ENCODE data around the gene KCNIP4. TPM values are rescaled to one million over a fixed set of nuclear protein-coding genes. Genes with fewer than 3 reads are reported as not detected.

The KCNIP4 gene
- total RNA-seq, 1 donor from 2014 or later: 30.4 TPM

DNA sequence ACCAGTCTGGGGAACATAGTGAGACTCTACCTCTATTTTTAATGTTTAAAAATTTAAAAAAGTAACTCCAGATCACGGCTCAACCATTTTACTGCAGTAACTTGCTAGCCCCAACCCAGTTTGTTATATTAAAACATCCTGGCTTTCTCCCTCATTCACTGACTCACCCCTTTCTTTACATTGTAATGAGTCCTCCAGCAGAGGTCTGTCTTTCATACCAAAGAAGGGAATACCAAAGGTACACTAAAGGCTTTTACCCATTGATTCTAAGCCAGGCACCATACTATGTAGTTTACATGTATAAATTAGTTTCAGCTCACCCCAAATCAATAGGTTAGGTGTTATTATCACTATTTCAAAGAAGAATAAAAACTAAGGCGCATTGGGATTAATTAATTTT is 961.4 kb downstream of the KCNIP4 start:
- H3K4me3 Mint-ChIP-seq (ENCODE audit: unreplicated experiment): no peak overlapping the region
- H3K36me3 Mint-ChIP-seq (ENCODE audit: unreplicated experiment): no peaks in the 10 kb centered on the region
- no peaks in the 10 kb centered on the region for H3K4me1 Mint-ChIP-seq (ENCODE audit: low read depth, unreplicated experiment)
- DNase-seq: no peak
- TF ChIP-seq, protein P1, sequence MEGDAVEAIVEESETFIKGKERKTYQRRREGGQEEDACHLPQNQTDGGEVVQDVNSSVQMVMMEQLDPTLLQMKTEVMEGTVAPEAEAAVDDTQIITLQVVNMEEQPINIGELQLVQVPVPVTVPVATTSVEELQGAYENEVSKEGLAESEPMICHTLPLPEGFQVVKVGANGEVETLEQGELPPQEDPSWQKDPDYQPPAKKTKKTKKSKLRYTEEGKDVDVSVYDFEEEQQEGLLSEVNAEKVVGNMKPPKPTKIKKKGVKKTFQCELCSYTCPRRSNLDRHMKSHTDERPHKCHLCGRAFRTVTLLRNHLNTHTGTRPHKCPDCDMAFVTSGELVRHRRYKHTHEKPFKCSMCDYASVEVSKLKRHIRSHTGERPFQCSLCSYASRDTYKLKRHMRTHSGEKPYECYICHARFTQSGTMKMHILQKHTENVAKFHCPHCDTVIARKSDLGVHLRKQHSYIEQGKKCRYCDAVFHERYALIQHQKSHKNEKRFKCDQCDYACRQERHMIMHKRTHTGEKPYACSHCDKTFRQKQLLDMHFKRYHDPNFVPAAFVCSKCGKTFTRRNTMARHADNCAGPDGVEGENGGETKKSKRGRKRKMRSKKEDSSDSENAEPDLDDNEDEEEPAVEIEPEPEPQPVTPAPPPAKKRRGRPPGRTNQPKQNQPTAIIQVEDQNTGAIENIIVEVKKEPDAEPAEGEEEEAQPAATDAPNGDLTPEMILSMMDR (IDR thresholded peaks at IDR 0.05; ENCODE audit: partially characterized antibody, unreplicated experiment): no peak
- H3K27ac Mint-ChIP-seq (ENCODE audit: unreplicated experiment): no peak overlapping the region
- no peaks in the 10 kb centered on the region for H3K9me3 Mint-ChIP-seq (ENCODE audit: unreplicated experiment)
- peaks cover 2% of the 10 kb centered on the region for H3K27me3 Mint-ChIP-seq (ENCODE audit: unreplicated experiment)

DNA sequence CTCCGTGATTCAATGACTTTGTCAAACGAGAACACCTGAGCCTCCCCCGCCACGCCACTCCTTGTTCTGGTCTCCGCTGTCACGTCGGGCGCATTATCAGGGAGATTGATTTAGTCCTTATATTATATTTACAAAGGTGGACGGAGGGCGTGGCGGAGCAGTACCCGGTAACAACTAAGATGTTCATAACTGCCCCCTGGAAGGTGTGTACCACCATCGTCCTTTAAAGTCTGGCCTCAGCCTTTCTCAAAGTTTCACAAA is 964.1 kb downstream of the KCNIP4 start:
- H3K4me1 Mint-ChIP-seq (ENCODE audit: low read depth, unreplicated experiment): no peaks in the 10 kb centered on the region
- no peak for DNase-seq
- no peaks in the 10 kb centered on the region for H3K9me3 Mint-ChIP-seq (ENCODE audit: unreplicated experiment)
- no peaks in the 10 kb centered on the region for H3K27me3 Mint-ChIP-seq (ENCODE audit: unreplicated experiment)
- H3K27ac Mint-ChIP-seq (ENCODE audit: unreplicated experiment): no peak overlapping the region
- TF ChIP-seq, protein P1 (IDR thresholded peaks at IDR 0.05; ENCODE audit: partially characterized antibody, unreplicated experiment): no peak
- H3K36me3 Mint-ChIP-seq (ENCODE audit: unreplicated experiment): no peaks in the 10 kb centered on the region
- H3K4me3 Mint-ChIP-seq (ENCODE audit: unreplicated experiment): peak overlapping the region; percentile 81

DNA sequence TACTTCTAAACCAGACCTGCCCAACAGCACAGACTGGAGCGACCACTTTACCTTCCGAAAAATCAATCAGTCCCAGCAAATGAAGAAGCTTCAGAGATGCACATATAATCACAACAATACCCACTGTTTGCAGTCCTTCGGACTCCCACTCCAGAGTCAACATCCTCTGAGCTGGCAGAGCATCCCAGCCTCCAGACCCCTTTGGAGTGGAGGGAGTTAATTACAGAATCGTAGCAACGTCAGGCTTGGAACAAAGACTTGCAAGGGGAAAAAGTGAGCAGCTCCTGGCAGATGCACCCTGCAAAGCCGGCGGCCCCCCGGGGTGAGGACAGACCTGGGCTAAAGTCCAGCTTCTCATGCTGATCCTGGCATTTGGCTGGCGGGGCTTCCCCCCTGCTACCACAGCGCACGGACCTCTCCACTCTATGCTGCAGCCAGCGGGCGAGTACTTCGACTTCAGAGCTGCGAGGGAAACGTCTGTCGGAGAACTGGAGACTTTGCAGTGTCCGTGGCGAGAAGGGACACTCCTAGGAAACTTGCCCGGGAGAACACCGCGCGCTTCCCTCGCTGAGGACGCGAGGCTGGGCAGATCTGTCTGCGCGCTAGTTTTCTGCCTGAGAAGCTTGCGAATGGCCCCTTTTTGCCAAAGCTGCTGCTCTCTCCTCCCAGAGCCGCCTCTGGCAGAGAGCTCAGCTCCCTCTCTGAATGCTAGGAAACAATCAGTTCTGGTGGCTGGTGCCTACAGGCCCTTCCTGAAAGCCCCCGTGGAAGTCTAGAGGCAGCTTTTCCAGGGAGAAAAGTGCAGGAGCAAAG is 964.6 kb downstream of the KCNIP4 start:
- Mint-ChIP-seq H3K27me3 (ENCODE audit: unreplicated experiment) (no peaks in the 10 kb centered on the region), H3K36me3 (ENCODE audit: unreplicated experiment) (no peaks in the 10 kb centered on the region), H3K9me3 (ENCODE audit: unreplicated experiment) (no peaks in the 10 kb centered on the region), H3K4me3 (ENCODE audit: unreplicated experiment) (peak overlapping the region; percentile 81), H3K4me1 (ENCODE audit: low read depth, unreplicated experiment) (no peaks in the 10 kb centered on the region), H3K27ac (ENCODE audit: unreplicated experiment) (no peak overlapping the region)
- peak; percentile 34 for DNase-seq
- TF ChIP-seq, protein P1 (IDR thresholded peaks at IDR 0.05; ENCODE audit: partially characterized antibody, unreplicated experiment): no peak

DNA sequence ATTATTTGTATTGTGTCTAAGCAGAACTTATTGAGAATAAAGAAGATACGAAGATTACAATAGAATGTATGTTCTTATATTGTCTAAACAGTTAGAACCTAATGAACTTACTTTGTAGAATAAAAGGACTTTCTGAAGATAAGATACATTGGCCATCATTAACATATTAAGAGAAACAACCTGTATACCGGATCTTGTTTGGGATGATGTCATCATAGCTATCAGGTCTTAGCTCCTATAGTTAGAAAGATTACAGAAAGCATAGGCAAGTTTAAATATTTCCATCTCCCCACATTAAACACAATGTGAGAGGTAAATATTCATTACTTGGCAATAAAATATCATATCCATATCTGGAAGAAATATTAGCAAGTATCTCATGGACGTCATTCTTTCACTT is 966.0 kb downstream of the KCNIP4 start:
- TF ChIP-seq, protein P1 (IDR thresholded peaks at IDR 0.05; ENCODE audit: partially characterized antibody, unreplicated experiment): no peak
- no peaks in the 10 kb centered on the region for H3K9me3 Mint-ChIP-seq (ENCODE audit: unreplicated experiment)
- no peaks in the 10 kb centered on the region for H3K27me3 Mint-ChIP-seq (ENCODE audit: unreplicated experiment)
- no peak overlapping the region for H3K4me3 Mint-ChIP-seq (ENCODE audit: unreplicated experiment)
- no peaks in the 10 kb centered on the region for H3K4me1 Mint-ChIP-seq (ENCODE audit: low read depth, unreplicated experiment)
- no peaks in the 10 kb centered on the region for H3K36me3 Mint-ChIP-seq (ENCODE audit: unreplicated experiment)
- DNase-seq: no peak
- H3K27ac Mint-ChIP-seq (ENCODE audit: unreplicated experiment): no peak overlapping the region

DNA sequence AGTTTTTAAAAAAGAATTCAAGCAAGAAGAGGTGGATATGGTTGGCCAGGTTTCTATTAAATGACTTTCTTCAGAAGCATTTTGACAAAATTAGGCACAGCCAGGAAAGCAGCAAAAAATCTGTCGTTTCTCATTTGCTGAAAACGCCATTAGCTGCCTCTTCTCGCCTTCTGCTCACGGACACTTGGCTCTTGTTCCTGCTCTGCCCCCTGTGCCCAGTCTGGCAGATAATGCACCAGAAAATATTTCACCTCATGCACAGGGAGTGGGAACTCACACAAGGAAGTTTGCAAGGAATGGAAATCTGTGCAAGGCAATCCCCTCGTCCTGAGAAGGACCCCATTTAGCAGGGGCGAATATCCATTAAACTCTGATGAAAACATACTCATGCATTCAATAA is 988.3 kb downstream of the KCNIP4 start:
- H3K4me3 Mint-ChIP-seq (ENCODE audit: unreplicated experiment): no peak overlapping the region
- no peak for DNase-seq
- no peaks in the 10 kb centered on the region for H3K36me3 Mint-ChIP-seq (ENCODE audit: unreplicated experiment)
- no peak overlapping the region for H3K27ac Mint-ChIP-seq (ENCODE audit: unreplicated experiment)
- no peaks in the 10 kb centered on the region for H3K4me1 Mint-ChIP-seq (ENCODE audit: low read depth, unreplicated experiment)
- TF ChIP-seq, protein P1 (IDR thresholded peaks at IDR 0.05; ENCODE audit: partially characterized antibody, unreplicated experiment): no peak
- peaks cover 2% of the 10 kb centered on the region for H3K27me3 Mint-ChIP-seq (ENCODE audit: unreplicated experiment)
- no peaks in the 10 kb centered on the region for H3K9me3 Mint-ChIP-seq (ENCODE audit: unreplicated experiment)

All from glutamatergic neuron (in vitro differentiated cells).